Measurements from ENCODE around the gene OR2T11.
"Not testable (repeated sequence)": the region's sequence is repeated elsewhere in the genome, so short reads cannot be mapped to it uniquely, and the experiment has no call there.

The OR2T11 gene, protein sequence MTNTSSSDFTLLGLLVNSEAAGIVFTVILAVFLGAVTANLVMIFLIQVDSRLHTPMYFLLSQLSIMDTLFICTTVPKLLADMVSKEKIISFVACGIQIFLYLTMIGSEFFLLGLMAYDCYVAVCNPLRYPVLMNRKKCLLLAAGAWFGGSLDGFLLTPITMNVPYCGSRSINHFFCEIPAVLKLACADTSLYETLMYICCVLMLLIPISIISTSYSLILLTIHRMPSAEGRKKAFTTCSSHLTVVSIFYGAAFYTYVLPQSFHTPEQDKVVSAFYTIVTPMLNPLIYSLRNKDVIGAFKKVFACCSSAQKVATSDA

DNA sequence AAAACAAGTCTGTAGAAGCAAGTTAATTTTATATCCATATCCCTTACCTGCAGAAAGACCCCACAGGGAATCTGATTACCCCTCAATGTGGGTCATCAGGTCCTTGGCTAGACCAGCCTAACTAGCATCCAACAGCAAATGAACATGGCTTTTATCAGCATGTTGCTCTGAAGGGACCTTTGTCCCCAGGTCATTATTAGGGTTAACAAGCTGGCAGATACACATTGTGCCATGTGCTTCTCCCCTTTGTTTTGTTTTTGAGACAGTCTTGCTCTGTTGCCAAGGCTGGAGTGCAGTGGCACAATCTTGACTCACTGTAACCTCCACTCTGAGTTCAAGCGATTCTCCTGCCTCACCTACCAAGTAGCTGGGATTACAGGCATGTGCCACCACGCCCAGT, at the start of gene OR2T11:
Gene OR2T11 (minus strand): TSS at position 101 of the 400 bp plus-strand sequence. CDS start 7,963 bp downstream, outside the sequence.
- not testable (repeated sequence) for DNase-seq

DNA sequence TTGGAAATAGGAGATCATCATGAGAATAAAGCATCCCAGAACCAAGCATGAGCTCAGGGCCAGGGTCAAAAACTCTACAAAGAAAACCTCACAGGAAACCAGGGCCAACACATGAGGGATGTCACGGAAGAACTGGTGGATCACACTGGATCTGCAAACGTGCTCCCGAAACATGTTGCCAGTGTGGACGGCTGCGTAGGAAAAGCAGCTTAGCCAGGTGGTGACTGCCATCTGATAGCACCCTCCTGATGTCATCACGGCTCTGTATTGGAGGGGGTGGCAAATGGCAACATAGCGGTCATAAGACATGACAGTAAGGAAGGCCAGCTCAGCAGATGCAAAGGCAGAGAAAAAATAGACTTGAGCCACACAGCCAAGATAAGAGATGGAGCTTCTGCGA, 46.8 kb upstream of the OR2T11 start:
- DNase-seq, result no peak

DNA sequence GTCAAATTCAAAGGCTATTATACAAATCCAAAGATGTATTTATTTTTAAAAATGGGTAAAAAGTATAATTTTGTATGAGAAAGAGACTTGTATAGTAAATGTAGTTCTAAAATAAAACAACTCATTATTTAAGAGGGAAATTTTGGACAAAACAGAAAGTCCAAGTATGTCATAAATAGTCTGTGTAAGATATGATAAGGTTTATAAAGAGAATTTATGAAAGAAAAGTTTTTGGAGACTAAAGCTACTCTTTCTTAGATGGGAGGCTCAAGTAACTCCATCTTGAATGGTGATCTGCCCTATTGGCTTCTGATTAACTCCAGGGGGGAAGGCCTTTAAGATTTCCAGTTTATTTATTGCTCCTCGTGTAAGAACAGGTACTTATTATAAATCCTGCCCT, 35.1 kb upstream of the OR2T11 start:
- DNase-seq, result no peak

DNA sequence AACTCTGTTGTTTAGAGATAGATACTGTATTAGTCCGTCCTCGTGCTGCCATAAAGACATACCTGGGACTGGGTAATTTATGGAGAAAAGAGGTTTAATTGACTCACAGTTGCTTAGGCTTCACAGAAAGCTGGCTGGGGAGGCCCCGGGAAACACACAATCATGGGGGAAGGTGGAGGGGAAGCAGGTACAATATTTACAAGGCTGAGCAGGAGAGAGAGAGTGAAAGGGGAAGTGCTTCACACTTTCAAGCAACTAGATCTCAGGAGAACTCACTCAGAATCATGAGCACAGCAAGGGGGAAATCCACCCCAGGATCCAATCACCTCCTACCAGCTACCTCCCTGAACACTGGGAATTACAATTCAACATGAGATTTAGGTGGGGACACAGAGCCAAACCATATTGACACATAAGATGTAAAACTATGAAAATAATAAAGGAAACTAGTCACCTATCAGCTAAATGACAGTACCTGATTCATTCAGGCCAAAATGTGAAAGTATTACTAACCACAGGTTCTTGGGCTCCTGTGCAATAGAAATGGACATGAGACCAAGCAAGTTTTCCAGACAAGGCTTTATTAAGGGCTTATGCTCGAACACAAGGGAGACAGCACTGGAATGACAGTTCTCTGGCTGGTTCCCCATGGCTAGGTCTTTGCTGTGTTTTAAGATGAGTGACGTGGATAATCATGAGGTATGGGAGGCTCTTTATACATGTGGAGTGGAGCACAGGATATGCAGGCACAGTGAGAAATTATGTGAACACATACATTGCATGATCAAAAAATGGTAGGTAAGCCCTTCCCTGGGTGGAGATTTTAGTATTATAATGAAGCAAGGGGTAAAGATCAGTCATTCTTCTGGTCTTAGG, 28.8 kb upstream of the OR2T11 start:
- DNase-seq, result not testable (repeated sequence)

DNA sequence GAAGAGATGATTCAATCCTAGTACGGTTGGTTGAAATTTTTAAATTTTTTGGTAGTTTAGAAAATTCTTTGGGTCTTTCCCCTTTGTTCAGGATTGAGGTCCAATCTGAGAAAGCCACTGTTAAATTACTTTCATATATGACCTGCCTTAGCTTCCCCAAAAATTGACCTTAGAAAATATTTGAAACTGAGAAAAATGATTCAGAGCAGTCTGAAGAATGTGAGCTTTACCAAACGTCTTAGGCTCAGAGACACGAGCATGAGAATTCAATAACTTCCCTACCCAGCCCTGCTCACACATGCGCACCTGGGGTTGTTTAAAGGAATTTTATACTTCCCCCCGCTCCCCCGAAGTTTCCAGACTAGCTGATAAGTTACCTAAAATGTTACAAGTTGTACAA, 21.9 kb upstream of the OR2T11 start:
- not testable (repeated sequence) for DNase-seq

DNA sequence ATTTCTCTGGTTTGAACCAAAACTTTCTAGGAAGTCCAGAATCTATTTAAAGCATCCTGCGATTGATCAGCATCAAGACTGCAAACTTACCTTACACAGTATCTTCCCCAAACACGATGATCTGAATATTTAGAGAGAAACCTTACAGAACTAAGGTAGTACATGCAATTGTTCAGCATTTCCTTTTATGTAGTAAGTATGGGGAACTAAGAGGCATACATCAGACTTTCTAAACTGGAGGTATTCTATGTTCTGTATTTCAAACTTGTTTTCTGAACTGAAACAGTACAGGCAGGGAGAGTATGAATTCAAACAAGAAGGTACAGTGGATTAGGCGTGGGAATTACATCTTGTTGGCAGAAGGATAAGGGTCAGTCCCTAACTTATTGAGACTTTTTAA, 20.5 kb upstream of the OR2T11 start, which contains the start of gene OR2T27:
Gene OR2T27 (minus strand): TSS at position 175 of the 400 bp plus-strand sequence. CDS start 4,644 bp downstream, outside the sequence.
- not testable (repeated sequence) for DNase-seq

DNA sequence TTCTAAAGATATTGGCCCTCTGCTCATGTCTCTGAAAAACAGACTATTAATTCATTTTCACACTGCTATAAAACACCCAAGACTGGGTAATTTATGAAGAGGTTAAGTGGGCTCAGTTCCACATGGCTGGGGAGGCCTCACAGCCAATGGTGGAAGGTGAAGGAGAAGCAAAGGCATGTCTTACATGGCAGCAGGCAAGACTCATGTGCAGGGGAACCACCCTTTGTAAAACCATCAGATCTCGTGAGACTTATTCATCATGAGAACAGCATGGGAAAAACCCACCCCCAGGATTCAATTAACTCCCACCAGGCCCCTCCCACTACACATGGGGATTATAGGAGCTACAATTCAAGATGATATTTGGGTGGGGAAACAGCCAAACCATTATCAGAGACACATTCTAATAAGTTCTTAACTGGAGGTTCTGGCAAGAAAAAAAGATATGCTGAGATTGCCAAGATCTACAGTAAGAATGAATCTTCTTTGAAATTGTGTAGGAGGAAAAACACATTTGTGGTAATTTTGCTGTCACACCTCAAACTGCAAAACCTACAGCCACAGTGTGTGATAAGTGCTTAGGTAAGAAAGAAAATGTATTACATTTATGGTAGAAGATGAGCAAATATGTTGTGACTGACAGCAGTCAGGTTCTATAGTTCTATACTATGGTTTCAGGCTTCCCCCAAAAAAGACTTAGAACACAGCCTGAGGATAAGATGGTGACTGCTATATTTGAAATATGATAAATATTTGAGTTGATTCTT, 14.1 kb upstream of the OR2T11 start:
- DNase-seq, result not testable (repeated sequence)

DNA sequence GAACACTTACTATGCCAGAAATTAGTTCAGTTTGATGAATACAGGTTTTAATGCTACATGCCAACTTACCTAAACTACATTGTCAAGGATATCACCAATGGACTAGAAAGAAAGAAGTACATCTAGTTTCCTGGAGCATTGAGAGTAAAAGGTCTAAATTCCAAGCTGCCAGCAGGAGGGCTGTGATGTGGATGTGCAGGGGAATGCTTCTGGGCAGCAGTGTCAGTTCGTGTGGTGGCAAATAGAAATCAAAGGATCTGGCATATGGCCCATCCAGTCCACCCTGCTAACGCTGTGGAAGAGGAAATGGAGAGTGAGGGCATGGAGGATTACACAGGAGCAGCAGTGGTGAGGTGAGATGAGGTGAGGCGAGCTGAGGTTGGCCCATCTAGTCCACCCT, 10.3 kb upstream of the OR2T11 start, which contains the start of gene OR2T35:
Gene OR2T35 (minus strand): TSS at position 101 of the 400 bp plus-strand sequence. CDS start 6,020 bp downstream, outside the sequence.
- DNase-seq, result not testable (repeated sequence)

DNA sequence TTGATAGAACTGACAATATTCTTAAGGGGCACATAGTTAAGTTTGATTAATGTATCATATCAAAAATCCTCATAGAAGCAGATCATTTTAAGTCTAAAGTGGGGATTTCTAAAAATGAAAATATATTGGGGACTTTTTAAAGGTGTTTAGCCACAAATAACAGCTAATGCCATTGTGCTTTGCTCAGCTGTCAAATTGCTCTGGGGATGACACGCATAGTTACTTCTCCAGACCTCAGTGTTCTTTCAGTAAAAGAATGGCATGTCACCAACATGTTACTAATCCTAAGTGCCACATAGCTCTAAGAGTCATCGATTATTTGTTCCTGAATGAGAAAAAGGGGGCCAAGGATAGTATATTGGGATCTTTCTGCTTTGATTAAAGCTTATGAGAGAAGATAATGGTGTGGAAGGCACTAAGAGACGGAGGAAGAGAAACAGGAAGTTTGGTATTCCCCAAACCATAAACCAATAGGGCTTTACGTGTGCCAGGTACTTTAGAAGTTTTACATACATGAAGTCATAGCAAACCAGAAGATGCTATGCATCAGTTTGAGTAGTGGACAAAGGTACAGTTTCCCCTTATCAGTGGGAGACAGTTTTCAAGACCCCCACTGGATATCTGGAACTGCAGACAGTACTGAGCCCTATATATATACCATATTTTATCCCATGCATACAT, 8.2 kb upstream of the OR2T11 start:
- not testable (repeated sequence) for DNase-seq

DNA sequence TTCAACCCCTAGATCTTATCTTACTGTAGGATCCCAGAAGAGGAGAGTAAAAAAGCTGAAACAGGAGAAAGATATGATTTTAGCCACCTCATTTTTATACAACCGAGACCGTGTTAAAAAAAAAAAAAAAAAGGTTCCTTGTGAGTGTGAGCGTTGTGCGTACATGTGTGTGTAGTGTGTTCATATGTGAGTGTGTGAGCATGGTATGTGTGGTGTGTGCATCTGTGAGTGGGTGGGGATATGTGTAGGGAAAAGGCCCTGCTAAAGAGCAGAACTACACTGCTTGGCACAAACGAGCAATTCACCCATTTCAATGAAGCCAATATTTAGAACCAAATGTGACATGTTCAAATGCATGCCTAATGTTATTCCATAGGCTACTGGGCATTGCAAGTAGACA, 6.7 kb upstream of the OR2T11 start:
- not testable (repeated sequence) for DNase-seq

DNA sequence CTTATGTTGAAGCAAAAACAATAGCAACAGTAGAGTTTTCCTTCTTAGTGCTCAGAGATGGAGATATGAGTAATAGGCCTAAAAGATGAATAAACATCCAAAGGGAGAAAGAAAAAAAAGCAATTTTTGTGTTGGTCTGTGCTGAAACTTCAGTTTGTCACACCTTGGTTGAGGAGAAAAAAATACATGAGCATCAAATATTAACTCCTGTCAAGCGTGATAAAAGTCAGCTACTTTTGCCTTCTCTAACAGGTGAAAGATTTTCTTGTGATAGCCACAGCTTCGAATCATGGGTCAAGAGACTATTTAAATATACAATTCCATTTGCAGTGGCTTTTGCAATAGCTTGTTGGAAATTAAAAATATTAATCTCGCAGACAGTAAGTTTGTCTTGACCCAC, 6.0 kb upstream of the OR2T11 start:
- DNase-seq, result not testable (repeated sequence)

DNA sequence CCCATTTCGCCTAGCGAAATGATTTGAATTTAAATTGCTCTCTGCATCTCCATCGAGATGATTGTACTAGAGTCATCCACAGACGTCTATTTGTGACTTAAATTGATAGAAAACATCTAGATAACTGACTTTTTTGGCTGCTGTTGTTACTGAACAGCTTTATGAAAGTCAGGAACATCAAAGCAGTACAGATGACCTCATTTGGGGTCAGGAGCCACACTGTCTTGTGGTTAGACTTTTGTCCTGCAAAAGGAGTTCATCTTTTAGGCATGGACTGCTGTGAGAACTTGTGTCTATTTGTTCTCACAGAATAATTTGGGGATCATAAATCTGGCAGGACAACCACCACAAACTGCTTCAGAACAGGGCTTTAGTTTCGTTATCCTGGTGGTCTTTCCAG, 4.8 kb upstream of the OR2T11 start:
- not testable (repeated sequence) for DNase-seq

DNA sequence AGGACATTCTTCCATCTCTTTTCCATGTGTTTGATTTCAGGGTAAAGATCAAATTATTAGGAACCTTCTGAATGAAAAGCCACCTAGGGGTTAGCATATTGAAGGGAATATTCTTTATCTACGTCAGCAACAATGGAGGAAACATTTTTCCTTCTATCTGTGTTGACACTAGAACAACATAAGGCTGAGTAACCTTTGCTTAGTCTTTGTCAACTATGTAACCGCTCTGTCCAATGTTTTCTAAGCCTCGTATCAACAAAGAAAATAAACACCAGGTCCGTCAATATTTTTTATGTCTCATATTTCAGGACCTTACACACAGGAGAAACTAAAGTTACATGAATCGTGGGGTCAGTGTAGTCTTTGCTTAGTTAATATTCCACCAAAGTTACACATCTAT, 1.7 kb upstream of the OR2T11 start:
- not testable (repeated sequence) for DNase-seq

DNA sequence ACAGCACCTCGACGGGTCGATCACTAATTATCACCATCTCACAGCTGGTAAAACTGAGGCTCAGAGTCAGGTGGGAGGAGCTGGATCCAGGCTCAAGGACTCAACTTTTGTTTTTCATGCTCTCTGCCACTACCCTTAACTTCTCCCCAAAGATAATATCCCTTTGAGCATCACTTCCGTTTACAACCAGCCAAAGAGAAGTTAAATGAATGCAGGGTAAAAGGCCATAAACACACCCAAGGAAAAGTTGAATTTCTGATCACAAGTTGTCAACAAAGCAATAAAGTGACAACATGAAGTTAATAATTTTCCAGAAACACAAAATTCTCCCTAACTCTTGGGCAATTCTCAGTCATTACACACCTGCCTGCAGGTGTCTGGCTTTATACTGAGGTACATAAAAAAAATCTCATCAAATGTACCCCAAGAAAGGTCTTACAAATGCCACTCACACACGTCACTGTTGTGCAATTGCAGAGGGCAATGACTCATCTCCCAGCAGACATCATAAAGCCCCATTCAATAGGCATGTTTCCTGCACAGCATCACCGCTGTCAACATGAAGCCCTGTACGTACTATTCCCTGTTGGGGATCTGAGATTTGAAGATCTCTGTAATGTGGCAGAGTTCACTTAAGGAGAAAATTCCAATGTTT, 3.4 kb downstream of the OR2T11 start:
- no peak for DNase-seq

DNA sequence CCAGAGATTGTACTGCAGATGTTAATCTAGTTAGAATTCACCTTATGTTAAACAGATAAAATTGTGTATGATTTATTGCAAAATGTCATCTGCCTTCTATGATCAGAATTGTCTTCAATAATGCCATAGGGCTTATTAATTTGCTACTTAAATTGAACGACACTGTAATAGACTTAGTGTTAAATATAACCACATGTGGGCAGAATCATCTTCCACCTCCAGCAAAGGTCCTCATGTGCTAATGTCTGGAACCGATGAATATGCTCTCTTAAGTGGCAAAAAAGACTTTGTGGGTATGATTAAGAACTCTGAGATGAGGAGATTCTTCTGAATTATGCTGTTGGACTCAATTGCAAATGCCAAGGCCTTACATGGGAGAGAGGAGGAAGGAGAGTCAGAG, 4.3 kb downstream of the OR2T11 start:
- no peak for DNase-seq

DNA sequence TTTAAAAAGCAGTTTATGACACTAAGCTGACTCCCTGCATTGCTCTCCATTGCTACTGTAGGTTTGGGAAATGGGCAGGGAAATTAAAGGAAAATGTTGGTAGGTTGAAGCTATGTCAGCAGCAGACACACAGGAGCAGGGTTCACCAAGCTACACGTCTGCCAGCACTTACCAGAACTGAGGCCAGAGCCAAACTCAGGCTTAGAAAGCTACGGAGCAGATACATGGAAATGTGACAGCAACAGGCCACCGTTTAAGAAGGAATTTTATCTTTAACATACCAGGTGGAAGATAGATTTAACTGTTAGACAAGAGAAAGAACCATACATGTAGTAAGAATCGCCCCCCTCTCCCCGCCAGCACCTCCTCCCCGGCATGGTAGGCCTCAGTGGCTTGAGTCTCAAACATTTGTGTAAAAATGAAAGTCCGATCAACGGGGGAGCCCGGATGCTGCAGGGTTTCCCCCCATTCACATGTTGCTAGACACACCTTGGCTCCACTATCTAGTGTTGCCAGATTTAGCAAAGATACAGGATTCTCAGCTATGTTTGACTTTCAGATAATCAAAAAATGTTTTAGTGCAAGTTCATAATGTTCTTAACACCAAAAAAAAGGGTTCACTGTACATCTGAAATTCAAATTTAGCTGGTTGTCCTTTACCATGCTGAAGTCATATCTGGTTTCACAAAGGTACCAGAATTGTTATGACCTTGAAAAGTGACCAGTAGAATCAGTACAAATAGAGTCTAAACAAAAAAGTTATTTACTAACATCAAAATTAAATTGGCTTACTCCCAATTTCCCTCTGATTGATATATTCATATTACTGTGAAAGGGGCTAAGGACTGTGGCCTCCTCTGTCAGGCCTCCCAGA, 6.7 kb downstream of the OR2T11 start:
- no peak for DNase-seq

DNA sequence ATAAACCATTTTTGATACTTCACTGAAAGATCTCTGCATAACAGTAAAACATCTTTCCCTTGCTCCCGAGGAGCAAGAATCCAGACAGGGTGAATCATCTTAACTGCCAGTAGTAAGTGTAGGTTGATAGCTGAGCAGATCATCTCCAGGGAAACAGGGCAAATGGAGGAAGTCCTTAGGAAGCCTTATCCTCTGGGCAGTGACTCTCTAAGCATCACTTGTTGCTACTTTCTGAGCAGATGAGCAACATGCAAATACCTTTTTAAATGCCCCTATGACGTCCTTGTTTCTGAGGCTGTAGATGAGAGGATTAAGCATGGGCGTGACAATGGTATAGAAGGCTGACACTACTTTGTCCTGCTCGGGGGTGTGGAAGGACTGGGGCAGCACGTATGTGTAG, 8.9 kb downstream of the OR2T11 start:
- DNase-seq, result no peak

DNA sequence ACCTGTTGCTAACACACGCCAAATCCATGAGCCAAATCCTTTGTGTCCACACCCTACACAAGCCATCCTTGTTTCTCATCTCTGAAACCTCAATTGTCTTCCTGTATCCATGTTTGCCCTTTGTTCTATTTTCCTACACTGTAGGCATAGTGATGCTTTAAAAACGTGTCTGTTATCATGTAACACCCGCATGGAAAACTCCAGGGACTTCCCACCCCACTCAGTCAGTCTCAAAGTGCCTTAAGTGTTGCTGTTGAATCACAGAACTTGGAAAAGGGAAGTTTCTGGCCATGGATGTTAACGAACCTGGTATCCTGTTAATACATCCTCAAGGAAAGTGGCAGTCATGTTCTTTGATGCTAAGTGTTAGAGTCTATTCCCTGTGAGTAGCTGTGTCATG, 9.7 kb downstream of the OR2T11 start:
- DNase-seq, result no peak

DNA sequence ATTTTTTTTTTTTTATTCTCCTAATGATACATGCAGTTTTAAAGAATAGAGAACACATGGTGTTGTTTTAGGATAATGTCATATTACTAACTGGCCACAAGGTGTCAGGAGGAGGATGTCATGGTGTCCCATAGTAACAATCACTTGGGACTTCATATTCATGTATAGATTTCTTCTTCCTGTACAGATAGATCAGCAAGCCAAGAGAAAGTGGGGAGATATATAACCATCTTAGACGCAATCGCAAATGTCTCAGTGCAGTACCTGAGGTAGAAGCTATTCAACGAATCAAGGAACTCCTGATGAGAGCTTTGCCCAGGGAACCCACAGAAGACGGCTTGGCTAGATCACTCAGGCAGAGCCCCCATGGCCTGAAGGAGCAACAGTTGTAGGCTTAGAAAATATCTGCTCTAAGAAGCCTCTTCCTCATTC, 12.3 kb downstream of the OR2T11 start:
- DNase-seq, result no peak

DNA sequence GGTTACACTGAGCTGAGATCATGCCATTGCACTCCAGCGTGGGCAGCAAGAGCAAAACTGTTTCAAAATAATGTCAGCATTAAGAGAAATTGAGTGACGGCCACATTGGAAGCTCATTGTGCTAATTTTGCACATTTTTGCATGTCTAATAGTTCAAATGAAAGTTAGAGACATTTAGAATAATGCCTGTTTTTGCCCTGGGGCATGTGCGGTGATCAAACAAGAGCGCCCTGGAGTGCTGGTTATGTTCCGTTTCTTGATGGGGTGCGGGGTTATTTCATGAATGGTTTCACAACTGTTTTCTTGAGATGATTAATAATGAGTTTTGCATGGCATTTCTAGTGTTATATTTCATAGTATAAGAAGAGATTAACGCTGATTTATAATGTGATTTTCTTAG, 13.1 kb downstream of the OR2T11 start:
- DNase-seq, result no peak

DNA sequence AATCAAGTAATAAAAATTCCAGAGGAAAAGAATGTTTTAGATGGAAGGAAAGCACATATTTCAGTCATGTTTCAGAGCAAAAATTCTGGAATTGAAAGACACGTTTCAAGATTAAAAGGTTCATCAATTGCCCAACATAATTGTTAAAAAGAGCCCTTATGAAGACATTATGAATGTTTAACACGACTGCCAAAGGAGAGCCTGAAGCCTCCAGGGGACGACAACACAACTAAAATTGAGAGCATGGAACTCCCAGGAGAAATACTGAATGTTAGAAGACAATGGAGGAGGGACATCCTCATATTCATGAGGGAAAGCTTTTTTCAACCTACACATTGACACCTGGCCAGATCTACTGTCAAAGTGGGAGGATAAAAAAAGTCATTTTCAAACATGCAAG, 16.0 kb downstream of the OR2T11 start:
- DNase-seq, result peak; percentile 25

Measured in activated T-cell treated with anti-CD3 and anti-CD28 coated beads for 4 hours (primary cell).